HS-5 (cell line): Measurements from ENCODE around the gene ZNF532.
"Not testable (repeated sequence)": the region's sequence is repeated elsewhere in the genome, so short reads cannot be mapped to it uniquely, and the experiment has no call there.

ENCODE experiments used
- DNase-seq: peaks from one replicate; pipeline ENCODE4 v3.0.0-alpha.2; 2012; ENCODE audit warnings: low read depth

Gene ZNF532

GRCh38 chr18:58864146-58865032 is at the start of gene ZNF532:
ZNF532 (plus strand) TSS chr18:58864877. CDS start in a region left out here.
- DNase-seq, result no peak

GRCh38 chr18:58819051-58819450 is 45.6 kb upstream of the ZNF532 start:
- DNase-seq, result no peak

GRCh38 chr18:58820251-58820650 is 44.4 kb upstream of the ZNF532 start:
- no peak for DNase-seq

GRCh38 chr18:58822944-58823343 is 41.7 kb upstream of the ZNF532 start:
- DNase-seq, result no peak

GRCh38 chr18:58823412-58823811 is 41.3 kb upstream of the ZNF532 start:
- DNase-seq, result no peak

- DNase-seq, result not testable (repeated sequence)
Measured at GRCh38 chr18:58826926-58827325, 37.8 kb upstream of the ZNF532 start.

GRCh38 chr18:58827428-58827827 is 37.2 kb upstream of the ZNF532 start:
- no peak for DNase-seq

DNA sequence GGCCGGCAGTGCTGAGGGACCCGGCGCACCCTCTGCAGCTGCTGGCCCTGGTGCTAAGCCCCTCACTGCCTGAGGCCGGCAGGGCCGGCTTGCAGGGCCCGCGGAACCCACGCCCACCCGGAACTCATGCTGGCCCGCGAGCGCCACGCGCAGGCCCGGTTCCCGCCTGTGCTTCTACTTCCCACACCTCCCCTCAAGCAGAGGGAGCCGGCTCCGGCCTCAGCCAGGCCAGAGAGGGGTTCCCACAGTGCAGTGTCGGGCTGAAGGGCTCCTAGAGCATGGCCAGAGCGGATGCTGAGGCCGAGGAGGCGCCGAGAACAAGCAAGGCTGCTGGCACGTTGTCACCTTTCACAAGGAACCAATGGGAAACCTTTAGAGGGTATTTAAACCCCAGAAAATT is 36.8 kb upstream of the ZNF532 start:
- DNase-seq, result no peak

DNA sequence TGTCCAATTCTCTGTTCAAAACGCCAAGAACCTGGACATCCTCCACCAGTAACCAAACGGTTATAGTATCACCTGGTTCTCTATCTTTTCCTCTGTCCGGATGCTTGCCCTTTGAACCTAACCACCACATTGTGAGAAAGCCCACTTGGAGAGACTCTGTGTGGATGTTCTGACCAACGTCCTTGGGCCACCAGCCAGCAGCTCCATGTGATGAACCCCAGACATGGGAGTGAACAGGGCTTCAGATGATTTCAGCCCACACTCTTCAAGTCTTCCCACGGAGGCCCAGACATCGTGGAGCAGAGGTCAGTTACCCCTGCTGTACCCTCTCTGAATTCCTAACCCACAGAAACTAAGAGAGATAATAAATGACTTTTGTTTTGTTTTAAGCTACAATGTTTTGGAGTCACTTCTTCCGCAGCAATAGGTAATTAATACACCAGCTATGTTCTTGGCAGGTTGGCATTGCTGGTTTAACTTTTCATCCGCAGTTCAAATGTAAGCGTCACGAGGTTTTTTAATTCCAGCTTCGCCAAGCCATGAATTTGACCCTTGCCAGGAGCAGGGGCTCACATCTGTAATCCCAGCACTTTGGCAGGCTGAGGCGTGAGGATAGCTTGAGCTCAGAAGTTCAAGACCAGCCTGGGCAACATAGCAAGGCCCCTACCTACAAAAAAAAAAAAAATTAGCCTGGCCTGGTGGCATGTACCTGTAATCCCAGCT is 36.1 kb upstream of the ZNF532 start:
- no peak for DNase-seq

GRCh38 chr18:58829263-58829662 is 35.4 kb upstream of the ZNF532 start:
- DNase-seq, result no peak

DNA sequence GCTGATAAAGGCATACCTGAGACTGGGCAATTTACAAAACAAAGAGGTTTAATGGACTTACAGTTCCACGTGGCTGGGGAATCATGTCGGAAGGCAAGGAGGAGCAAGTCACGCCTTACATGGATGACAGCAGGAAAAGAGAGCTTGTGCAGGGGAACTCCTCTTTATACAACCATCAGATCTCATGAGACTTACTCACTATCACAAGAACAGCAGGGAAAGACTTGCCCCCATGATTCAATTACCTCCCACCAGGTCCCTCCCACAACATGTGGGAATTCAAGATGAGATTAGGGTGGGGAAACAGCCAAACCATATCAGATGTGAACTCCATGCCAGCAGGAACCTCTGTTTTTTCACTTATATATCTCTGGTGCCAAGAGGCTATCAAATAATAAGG is 34.8 kb upstream of the ZNF532 start:
- not testable (repeated sequence) for DNase-seq

DNA sequence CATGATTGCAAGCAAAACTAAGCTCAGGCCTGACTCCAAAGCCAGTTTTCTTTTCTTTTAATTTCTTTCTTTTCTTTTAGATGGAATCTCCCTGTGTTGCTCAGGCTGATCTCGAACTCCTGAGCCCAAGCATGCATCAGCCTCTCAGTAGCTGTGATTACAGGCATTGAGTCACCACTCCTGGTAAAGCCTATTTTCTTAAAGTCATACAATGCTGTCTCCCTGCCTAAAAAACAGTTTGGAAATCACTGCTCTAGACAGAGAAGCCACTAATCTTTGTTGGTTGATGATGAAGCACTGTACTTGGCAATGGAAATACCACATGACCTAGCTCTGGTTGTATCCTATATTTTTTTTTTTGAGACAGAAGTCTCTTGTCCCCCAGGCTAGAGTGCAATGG is 33.1 kb upstream of the ZNF532 start:
- DNase-seq, result peak; percentile 9

GRCh38 chr18:58838165-58838860 is 26.4 kb upstream of the ZNF532 start:
- DNase-seq, result no peak

DNA sequence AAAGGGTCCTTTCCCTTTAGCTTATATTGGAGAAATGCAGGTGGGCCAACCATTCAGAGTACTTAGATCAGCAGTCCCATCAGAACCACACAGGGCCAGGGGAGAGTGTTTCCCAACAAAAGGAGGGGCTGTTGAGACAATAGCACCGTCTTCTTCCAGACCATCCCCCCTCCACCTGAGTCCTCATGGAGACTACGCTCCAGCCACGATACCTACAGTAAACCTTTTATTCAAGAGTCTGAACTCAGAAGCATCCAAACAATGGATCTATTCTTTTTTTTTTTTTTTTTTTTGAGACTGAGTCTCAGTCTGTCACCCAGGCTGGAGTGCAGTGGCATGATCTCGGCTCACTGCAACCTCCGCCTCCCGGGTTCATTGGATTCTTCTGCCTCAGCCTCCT is 25.7 kb upstream of the ZNF532 start:
- no peak for DNase-seq

DNA sequence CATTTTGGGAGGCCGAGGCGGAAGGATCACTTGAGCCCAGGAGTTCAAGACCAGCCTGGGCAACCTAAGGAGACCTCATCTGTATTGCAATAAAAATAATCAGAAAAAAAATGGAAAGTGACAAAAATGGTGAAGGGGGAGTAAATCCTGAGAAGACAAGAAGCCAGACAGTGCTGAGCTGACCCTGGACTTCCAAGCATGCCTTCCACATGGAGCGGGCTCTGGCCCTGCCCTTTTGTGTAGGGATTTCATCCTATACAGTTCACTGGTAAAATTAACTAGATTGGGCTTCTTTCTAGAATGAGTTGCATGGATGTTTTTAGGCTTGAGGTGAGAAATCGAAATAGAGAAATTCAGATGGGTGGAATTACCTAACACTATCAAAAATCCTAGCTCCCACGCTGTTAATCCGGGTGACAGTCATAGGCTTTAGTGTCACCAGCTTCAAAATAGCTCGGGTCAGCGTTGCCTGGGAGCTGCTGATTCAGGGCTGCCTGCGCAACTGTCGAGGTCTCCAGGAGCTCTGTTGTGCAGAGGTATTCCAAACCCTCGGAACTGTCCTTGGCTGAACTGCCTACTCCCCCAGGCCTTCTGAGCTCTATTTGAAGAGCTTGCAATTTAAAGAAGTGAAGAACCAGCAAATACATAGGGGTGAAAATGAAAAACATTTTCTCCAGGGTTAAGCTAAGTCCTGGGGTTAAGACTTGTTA is 21.5 kb upstream of the ZNF532 start:
- no peak for DNase-seq

DNA sequence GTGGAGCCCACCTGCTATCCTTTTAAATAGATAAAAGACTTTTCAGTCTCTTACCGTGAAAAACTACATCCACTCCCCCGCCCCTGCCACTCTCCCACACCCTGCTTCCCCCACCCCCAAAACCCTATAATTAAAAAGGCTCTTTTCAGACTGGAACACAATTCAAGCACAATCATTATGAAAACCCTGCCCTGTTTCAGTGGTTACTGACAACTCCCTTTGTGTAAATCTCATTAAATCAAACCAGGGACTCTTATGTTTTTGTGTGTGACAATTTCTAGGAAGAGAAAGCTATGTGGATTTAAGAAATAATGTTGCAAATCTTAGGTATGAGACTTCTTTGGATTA is 21.0 kb upstream of the ZNF532 start:
- no peak for DNase-seq

GRCh38 chr18:58844871-58845270 is 19.8 kb upstream of the ZNF532 start:
- DNase-seq, result no peak

DNA sequence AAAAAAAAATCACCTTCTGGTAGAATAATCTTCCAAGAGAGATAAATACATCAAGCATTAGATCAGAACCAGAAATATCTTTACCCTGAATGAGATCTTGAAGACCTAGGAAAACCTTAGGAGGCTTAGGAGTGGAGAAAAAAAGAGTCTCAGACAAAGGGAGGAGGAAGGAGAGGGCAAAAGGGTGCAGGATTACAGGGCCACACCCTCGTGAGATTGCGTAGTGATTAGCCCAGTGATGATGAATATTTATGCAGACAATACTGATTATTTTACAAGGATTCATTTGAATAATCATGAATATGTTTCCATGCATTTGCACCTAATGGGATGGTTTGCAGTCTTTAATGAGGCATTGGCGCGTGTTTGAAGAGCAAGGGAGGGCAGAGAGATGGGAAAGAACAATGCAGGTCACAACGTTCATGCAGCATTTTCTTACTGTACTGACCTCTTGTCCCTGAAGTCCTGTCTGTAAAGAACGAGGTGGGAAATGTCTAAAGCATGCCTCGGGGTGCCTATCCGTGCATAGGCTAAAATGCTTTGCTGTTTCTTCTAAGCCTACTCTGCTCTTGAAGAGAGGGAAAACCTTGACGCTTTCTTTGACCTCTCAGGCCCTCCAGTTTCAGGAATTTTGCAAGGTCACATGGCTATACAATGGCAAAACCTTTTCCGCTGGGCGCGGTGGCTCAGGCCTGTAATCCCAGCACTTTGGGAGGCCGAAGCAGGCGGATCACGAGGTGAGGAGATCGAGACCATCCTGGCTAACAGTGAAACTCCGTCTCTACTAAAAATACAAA is 18.6 kb upstream of the ZNF532 start:
- DNase-seq, result no peak

GRCh38 chr18:58847383-58848071 is 17.1 kb upstream of the ZNF532 start:
- DNase-seq, result no peak

DNA sequence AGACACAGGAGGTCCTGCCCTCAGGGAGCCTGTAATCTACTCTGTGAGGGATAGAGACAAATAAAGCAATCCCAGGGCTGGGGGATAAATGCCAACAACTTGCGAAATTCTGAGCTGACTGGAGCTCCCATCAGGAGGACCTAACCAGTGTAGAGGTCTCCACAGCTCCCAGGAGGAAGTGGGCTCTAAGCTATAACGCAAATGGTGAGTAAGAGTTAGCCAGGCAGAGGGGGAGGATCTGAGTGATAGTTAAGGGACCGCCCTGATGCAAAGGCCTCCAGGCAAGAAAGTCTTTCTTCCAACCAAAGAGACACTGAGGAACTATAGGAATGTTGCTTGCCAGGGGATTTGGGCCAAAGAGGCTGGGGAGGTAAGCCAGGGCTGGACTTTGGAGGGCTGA is 16.0 kb upstream of the ZNF532 start:
- DNase-seq, result no peak
